ENCODE results near the gene GPC3. TPM values are rescaled to one million over a fixed set of nuclear protein-coding genes. Genes with fewer than 3 reads are reported as not detected.

Gene GPC3
- total RNA-seq, 1 donor, result not detected

DNA sequence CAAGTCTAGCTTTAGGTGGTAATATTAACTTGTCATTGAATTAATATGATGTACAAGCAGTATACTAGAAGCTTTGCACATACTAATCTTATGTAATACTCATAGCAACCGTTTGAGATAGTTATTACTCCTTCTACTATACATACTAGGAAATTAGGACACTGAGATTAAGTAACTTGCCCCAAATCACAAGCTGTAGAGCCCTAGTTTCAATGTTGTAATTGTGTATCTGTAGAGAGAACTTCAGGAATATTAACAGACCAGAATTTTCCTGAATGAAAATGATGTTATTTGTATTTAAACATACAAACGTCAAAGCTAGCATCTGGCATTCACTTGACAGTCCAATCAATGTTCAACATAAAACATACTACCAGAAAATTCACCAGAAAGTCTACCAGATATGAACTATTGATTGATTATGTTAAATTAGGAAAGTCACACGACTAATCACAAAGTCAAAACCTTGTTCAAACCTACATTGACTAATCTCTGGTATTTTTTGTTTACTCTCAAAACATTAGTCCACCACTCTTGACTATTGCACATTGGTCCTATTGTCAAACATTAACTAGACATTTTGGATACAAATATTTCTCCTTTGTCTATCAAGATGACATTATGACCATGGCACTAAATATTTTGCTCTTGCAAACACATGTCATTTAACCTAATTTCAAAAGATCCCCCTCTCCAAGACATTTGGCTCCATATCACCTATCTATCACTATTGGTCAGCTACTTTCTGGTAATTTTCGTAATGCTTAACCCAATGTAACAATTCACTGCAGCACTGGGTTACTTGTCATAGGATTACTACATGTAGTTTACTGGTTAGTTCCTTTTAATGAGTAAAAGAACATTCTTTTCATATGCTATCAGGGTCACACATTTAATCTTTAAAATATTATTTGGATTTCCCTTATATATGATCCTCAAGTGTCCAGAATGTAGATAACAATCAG is 100.7 kb downstream of the GPC3 start:
- TF ChIP-seq CTCF (IDR thresholded peaks at IDR 0.05; ENCODE audit: insufficient read depth, low read depth, low read length), result no peak

GRCh38 chrX:133881893-133882292 is 103.5 kb downstream of the GPC3 start:
- TF ChIP-seq CTCF (IDR thresholded peaks at IDR 0.05; ENCODE audit: insufficient read depth, low read depth, low read length), result no peak
- no peak overlapping the region for H3K4me3 ChIP-seq (ENCODE audit: low read depth, low read length)
- DNase-seq (ENCODE audit: low read depth), result no peak

More for the DNA sequence above, 100.7 kb downstream of the GPC3 start:
- no peak overlapping the region for H3K4me3 ChIP-seq (ENCODE audit: low read depth, low read length)
- DNase-seq (ENCODE audit: low read depth), result no peak

DNA sequence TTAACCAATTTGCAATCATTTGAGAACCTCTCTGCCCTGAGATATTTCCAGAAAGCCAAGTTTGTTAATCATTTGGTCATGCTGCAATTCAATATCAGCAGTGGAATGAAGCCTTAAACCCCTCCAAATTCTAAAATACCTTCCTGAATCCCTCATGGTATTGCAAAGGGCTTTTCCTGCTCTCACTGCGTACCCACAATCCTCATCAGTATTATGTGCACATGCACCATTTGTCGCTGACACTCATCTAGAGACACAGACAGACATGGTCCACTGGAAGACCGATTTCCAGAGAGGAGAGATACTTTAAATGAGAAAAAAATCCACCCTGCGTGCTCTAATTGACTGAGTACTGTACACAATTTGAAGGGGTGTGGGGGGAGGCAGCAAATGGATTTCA is 104.4 kb downstream of the GPC3 start:
- no peak for TF ChIP-seq CTCF (IDR thresholded peaks at IDR 0.05; ENCODE audit: insufficient read depth, low read depth, low read length)
- H3K4me3 ChIP-seq (ENCODE audit: low read depth, low read length), result no peak overlapping the region
- no peak for DNase-seq (ENCODE audit: low read depth)

- H3K4me3 ChIP-seq (ENCODE audit: low read depth, low read length), result no peak overlapping the region
- TF ChIP-seq CTCF (IDR thresholded peaks at IDR 0.05; ENCODE audit: insufficient read depth, low read depth, low read length), result no peak
- DNase-seq (ENCODE audit: low read depth), result no peak
Measured at GRCh38 chrX:133880032-133880443, 105.4 kb downstream of the GPC3 start.

GRCh38 chrX:133878710-133879109 is 106.7 kb downstream of the GPC3 start:
- no peak for DNase-seq (ENCODE audit: low read depth)

DNA sequence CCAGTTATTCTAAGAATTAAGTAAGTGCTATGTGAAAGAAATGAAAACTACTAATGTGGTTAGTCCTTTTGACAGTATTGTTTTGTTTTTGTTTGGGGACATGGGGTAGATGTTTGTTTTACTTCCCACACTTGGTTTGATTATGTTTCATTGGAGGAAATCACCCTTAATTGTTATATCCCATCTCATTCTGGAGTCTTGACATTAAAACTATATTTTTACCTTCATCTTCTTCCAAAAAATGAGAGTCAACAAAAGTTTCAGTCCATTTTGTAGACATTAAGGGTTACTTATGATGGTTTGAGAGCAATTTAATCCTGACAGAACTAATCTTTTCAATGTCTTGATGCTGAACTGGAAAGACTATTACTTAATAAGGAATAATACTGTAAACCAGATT is 108.7 kb downstream of the GPC3 start:
- DNase-seq (ENCODE audit: low read depth), result no peak
- no peak for TF ChIP-seq CTCF (IDR thresholded peaks at IDR 0.05; ENCODE audit: insufficient read depth, low read depth, low read length)
- H3K4me3 ChIP-seq (ENCODE audit: low read depth, low read length), result no peak overlapping the region

More at GRCh38 chrX:133878710-133879109, 106.7 kb downstream of the GPC3 start:
- TF ChIP-seq CTCF (IDR thresholded peaks at IDR 0.05; ENCODE audit: insufficient read depth, low read depth, low read length), result no peak
- H3K4me3 ChIP-seq (ENCODE audit: low read depth, low read length), result no peak overlapping the region
